GM23338 (cell line): ENCODE results near the gene OR10D3. TPM values are rescaled to one million over a fixed set of nuclear protein-coding genes. Genes with fewer than 3 reads are reported as not detected.

Source experiments
- ATAC-seq: fragments of 200-7000 bp; cut with Tn5 transposase; 3 replicates; pipeline ENCODE4 v1.9.1; 2020
- DNase-seq: peaks from one replicate; pipeline ENCODE4 v3.0.0-alpha.2; 2015; ENCODE audit warnings: low spot score
- H2AFZ ChIP-seq: fragments of 200-600 bp; sonication (generic); 2 replicates; pipeline ENCODE4 v1.8.0; 2016; ENCODE audit warnings: antibody characterized with exemption, mild to moderate bottlenecking, moderate library complexity
- H3F3A ChIP-seq: fragments of 200-600 bp; sonication (generic); replicated peaks from 2 replicates; pipeline ENCODE4 v1.8.0; 2017; ENCODE audit warnings: antibody characterized with exemption, mixed run types, low read depth
- H3K27ac ChIP-seq: fragments of 200-600 bp; sonication (generic); 2 replicates; pipeline ENCODE4 v1.6.1; 2016; ENCODE audit warnings: low read depth
- H3K27me3 ChIP-seq: fragments of 200-600 bp; sonication (generic); 2 replicates; pipeline ENCODE4 v1.8.0; 2016; ENCODE audit warnings: mild to moderate bottlenecking, mixed run types, moderate library complexity; ENCODE audit not compliant: insufficient read depth
- H3K36me3 ChIP-seq: fragments of 200-600 bp; sonication (generic); 2 replicates; pipeline ENCODE4 v1.8.0; 2016; ENCODE audit warnings: mild to moderate bottlenecking; ENCODE audit not compliant: insufficient read depth
- H3K4me1 ChIP-seq: fragments of 200-600 bp; sonication (generic); 2 replicates; pipeline ENCODE4 v1.8.0; 2016; ENCODE audit warnings: mild to moderate bottlenecking, moderate library complexity; ENCODE audit not compliant: insufficient read depth
- H3K4me2 ChIP-seq: fragments of 200-600 bp; sonication (generic); 2 replicates; pipeline ENCODE4 v1.7.1; 2017; ENCODE audit warnings: mixed run types
- H3K4me3 ChIP-seq: fragments of 200-600 bp; sonication (generic); 2 replicates; pipeline ENCODE4 v1.6.1; 2016; ENCODE audit warnings: mixed run types
- H3K79me2 ChIP-seq: fragments of 200-600 bp; sonication (generic); replicated peaks from 2 replicates; pipeline ENCODE4 v1.8.0; 2017; ENCODE audit warnings: mild to moderate bottlenecking; ENCODE audit not compliant: insufficient read depth
- H3K9me2 ChIP-seq: fragments of 200-600 bp; sonication (generic); 2 replicates; pipeline ENCODE4 v1.8.0; 2017; ENCODE audit not compliant: insufficient read depth
- H4K20me1 ChIP-seq: fragments of 200-600 bp; sonication (generic); replicated peaks from 2 replicates; pipeline ENCODE4 v1.8.0; 2017; ENCODE audit warnings: mild to moderate bottlenecking; ENCODE audit not compliant: insufficient read depth
- H3K27ac Mint-ChIP-seq: 2 replicates; pipeline ENCODE4 v1.8.0; 2020; ENCODE audit warnings: inconsistent platforms, mild to moderate bottlenecking, moderate library complexity, mixed read lengths
- H3K27me3 Mint-ChIP-seq: 3 replicates; pipeline ENCODE4 v1.8.0; 2022; ENCODE audit warnings: low read depth, mild to moderate bottlenecking, moderate library complexity, mixed read lengths, inconsistent platforms; ENCODE audit not compliant: insufficient read depth, poor library complexity
- H3K36me3 Mint-ChIP-seq: 3 replicates; pipeline ENCODE4 v1.8.0; 2021; ENCODE audit warnings: low read depth, mild to moderate bottlenecking, inconsistent platforms, moderate library complexity, mixed read lengths
- H3K4me1 Mint-ChIP-seq: 3 replicates; pipeline ENCODE4 v1.8.0; 2020; ENCODE audit warnings: mild to moderate bottlenecking, inconsistent platforms, mixed read lengths
- H3K4me3 Mint-ChIP-seq: 3 replicates; pipeline ENCODE4 v1.8.0; 2021; ENCODE audit warnings: moderate library complexity, mild to moderate bottlenecking, inconsistent platforms, mixed read lengths
- H3K9me3 Mint-ChIP-seq: 3 replicates; pipeline ENCODE4 v1.8.0; 2020; ENCODE audit warnings: moderate library complexity, mild to moderate bottlenecking, inconsistent platforms, mixed read lengths
- CREB1 ChIP-seq: fragments of 250-450 bp; sonication (Bioruptor Pico); IDR thresholded peaks from 2 replicates; pipeline ENCODE4 v1.5.0; 2020; ENCODE audit warnings: low read depth, mild to moderate bottlenecking, moderate library complexity
- ETS1 ChIP-seq: IDR thresholded peaks from 2 replicates; pipeline ENCODE4 v1.6.1; 2016; ENCODE audit warnings: antibody characterized with exemption
- EZH2 ChIP-seq: fragments of 200-600 bp; sonication (generic); IDR thresholded peaks from one replicate; pipeline ENCODE4 v1.8.0; 2017; ENCODE audit warnings: antibody characterized with exemption, mild to moderate bottlenecking, low read depth; ENCODE audit not compliant: unreplicated experiment
- EZH2phosphoT487 ChIP-seq: fragments of 200-600 bp; sonication (generic); IDR thresholded peaks from one replicate; pipeline ENCODE4 v1.8.1; 2018; ENCODE audit warnings: antibody characterized with exemption; ENCODE audit not compliant: unreplicated experiment
- JUNB ChIP-seq: IDR thresholded peaks from one replicate; pipeline ENCODE4 v1.6.1; 2016; ENCODE audit warnings: antibody characterized with exemption; ENCODE audit not compliant: unreplicated experiment
- NANOG ChIP-seq: IDR thresholded peaks from 2 replicates; pipeline ENCODE4 v1.6.1; 2016; ENCODE audit warnings: antibody characterized with exemption, borderline replicate concordance
- POLR2AphosphoS5 ChIP-seq: IDR thresholded peaks from 2 replicates; pipeline ENCODE4 v1.6.1; 2016; ENCODE audit warnings: antibody characterized with exemption, low read depth
- REST ChIP-seq: IDR thresholded peaks from one replicate; pipeline ENCODE4 v1.6.1; 2018; ENCODE audit warnings: antibody characterized with exemption; ENCODE audit not compliant: unreplicated experiment
- STAT1 ChIP-seq: IDR thresholded peaks from one replicate; pipeline ENCODE4 v1.6.1; 2016; ENCODE audit warnings: antibody characterized with exemption; ENCODE audit not compliant: unreplicated experiment
- ZNF114 ChIP-seq: fragments of 250-450 bp; sonication (Bioruptor Pico); IDR thresholded peaks from 2 replicates; pipeline ENCODE4 v1.5.0; 2020; ENCODE audit warnings: mild to moderate bottlenecking, moderate library complexity
- ZNF331 ChIP-seq: fragments of 250-450 bp; sonication (Bioruptor Pico); IDR thresholded peaks from 2 replicates; pipeline ENCODE4 v1.5.0; 2020; ENCODE audit warnings: low read depth, mild to moderate bottlenecking, moderate library complexity
- polyA plus RNA-seq: library from polyadenylated mRNA; unstranded; fragments of >200 nt; fragmentation: Nextera tagmentation; extraction: Ambion mirVana; gene quantifications from 2 replicates; pipeline ENCODE4 v1.2.1, GENCODE V29; 2016
- total RNA-seq: library from RNA; depleted of rRNA; stranded (reverse); fragments of >200 nt; shearing (Covaris generic); gene quantifications from 2 replicates; pipeline ENCODE4 v1.2.3, GENCODE V29; 2014
- TF ChIP-seq, protein P1 (sequence below): fragments of 250-450 bp; sonication (Bioruptor Pico); IDR thresholded peaks from 2 replicates; pipeline ENCODE4 v1.5.0; 2020; ENCODE audit warnings: mild to moderate bottlenecking, moderate library complexity
- TF ChIP-seq, protein P2 (sequence below), 2 experiments: fragments of 200-600 bp in 1 of 2; sonication (generic) in 1 of 2; conservative IDR thresholded peaks; 2 replicates each; pipeline versions ENCODE4 v1.5.1 to v1.6.1; 2016 to 2017; ENCODE audit warnings: antibody characterized with exemption in 2 of 2, low read depth in 2 of 2, mild to moderate bottlenecking in 2 of 2, moderate library complexity in 1 of 2

Gene OR10D3
- total and polyA plus RNA-seq, 2 experiments from 2014 or later, result not detected

GRCh38 chr11:124168796-124169195 is 14.3 kb upstream of the OR10D3 start:
- Histone ChIP-seq H3K9me2 (no peaks in the 10 kb centered on the region), H3K4me1 (no peaks in the 10 kb centered on the region), H3K27me3 (peaks cover 91% of the 10 kb centered on the region), H2AFZ (no peak overlapping the region), H4K20me1 (peaks cover 6% of the 10 kb centered on the region), H3K4me2 (no peak overlapping the region), H3K36me3 (no peaks in the 10 kb centered on the region), H3K27ac (no peak overlapping the region), H3K79me2 (no peaks in the 10 kb centered on the region), H3F3A (no peaks in the 10 kb centered on the region), H3K4me3 (no peak overlapping the region)
- peaks cover 59% of the 10 kb centered on the region for H3K27me3 Mint-ChIP-seq
- peaks cover 12% of the 10 kb centered on the region; the same call in 2 of the 3 replicates for H3K4me1 Mint-ChIP-seq
- TF ChIP-seq, protein P1, sequence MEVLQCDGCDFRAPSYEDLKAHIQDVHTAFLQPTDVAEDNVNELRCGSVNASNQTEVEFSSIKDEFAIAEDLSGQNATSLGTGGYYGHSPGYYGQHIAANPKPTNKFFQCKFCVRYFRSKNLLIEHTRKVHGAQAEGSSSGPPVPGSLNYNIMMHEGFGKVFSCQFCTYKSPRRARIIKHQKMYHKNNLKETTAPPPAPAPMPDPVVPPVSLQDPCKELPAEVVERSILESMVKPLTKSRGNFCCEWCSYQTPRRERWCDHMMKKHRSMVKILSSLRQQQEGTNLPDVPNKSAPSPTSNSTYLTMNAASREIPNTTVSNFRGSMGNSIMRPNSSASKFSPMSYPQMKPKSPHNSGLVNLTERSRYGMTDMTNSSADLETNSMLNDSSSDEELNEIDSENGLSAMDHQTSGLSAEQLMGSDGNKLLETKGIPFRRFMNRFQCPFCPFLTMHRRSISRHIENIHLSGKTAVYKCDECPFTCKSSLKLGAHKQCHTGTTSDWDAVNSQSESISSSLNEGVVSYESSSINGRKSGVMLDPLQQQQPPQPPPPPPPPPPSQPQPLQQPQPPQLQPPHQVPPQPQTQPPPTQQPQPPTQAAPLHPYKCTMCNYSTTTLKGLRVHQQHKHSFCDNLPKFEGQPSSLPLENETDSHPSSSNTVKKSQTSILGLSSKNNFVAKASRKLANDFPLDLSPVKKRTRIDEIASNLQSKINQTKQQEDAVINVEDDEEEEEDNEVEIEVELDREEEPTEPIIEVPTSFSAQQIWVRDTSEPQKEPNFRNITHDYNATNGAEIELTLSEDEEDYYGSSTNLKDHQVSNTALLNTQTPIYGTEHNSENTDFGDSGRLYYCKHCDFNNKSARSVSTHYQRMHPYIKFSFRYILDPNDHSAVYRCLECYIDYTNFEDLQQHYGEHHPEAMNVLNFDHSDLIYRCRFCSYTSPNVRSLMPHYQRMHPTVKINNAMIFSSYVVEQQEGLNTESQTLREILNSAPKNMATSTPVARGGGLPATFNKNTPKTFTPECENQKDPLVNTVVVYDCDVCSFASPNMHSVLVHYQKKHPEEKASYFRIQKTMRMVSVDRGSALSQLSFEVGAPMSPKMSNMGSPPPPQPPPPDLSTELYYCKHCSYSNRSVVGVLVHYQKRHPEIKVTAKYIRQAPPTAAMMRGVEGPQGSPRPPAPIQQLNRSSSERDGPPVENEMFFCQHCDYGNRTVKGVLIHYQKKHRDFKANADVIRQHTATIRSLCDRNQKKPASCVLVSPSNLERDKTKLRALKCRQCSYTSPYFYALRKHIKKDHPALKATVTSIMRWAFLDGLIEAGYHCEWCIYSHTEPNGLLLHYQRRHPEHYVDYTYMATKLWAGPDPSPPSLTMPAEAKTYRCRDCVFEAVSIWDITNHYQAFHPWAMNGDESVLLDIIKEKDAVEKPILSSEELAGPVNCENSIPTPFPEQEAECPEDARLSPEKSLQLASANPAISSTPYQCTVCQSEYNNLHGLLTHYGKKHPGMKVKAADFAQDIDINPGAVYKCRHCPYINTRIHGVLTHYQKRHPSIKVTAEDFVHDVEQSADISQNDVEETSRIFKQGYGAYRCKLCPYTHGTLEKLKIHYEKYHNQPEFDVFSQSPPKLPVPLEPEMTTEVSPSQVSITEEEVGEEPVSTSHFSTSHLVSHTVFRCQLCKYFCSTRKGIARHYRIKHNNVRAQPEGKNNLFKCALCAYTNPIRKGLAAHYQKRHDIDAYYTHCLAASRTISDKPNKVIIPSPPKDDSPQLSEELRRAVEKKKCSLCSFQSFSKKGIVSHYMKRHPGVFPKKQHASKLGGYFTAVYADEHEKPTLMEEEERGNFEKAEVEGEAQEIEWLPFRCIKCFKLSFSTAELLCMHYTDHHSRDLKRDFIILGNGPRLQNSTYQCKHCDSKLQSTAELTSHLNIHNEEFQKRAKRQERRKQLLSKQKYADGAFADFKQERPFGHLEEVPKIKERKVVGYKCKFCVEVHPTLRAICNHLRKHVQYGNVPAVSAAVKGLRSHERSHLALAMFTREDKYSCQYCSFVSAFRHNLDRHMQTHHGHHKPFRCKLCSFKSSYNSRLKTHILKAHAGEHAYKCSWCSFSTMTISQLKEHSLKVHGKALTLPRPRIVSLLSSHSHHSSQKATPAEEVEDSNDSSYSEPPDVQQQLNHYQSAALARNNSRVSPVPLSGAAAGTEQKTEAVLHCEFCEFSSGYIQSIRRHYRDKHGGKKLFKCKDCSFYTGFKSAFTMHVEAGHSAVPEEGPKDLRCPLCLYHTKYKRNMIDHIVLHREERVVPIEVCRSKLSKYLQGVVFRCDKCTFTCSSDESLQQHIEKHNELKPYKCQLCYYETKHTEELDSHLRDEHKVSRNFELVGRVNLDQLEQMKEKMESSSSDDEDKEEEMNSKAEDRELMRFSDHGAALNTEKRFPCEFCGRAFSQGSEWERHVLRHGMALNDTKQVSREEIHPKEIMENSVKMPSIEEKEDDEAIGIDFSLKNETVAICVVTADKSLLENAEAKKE (CRISPR knock-in tag), result no peak
- TF ChIP-seq, protein P2, sequence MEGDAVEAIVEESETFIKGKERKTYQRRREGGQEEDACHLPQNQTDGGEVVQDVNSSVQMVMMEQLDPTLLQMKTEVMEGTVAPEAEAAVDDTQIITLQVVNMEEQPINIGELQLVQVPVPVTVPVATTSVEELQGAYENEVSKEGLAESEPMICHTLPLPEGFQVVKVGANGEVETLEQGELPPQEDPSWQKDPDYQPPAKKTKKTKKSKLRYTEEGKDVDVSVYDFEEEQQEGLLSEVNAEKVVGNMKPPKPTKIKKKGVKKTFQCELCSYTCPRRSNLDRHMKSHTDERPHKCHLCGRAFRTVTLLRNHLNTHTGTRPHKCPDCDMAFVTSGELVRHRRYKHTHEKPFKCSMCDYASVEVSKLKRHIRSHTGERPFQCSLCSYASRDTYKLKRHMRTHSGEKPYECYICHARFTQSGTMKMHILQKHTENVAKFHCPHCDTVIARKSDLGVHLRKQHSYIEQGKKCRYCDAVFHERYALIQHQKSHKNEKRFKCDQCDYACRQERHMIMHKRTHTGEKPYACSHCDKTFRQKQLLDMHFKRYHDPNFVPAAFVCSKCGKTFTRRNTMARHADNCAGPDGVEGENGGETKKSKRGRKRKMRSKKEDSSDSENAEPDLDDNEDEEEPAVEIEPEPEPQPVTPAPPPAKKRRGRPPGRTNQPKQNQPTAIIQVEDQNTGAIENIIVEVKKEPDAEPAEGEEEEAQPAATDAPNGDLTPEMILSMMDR (conservative IDR thresholded peaks at IDR 0.05; ENCODE audit: low read depth in 2 of 2), result no peak
- no peak for TF ChIP-seq REST
- TF ChIP-seq POLR2AphosphoS5, result no peak
- TF ChIP-seq JUNB, result no peak
- no peak for TF ChIP-seq EZH2phosphoT487
- no peak for TF ChIP-seq STAT1
- TF ChIP-seq ZNF331 (CRISPR knock-in tag), result no peak
- no peak for TF ChIP-seq ETS1
- no peak for TF ChIP-seq NANOG
- TF ChIP-seq EZH2, result no peak
- TF ChIP-seq CREB1 (CRISPR knock-in tag), result no peak
- no peak for TF ChIP-seq ZNF114
- H3K4me3 Mint-ChIP-seq, result no peak overlapping the region
- H3K9me3 Mint-ChIP-seq, result peaks cover 6% of the 10 kb centered on the region
- ATAC-seq, result no peak
- no peak for DNase-seq
- no peak overlapping the region for H3K27ac Mint-ChIP-seq
- H3K36me3 Mint-ChIP-seq, result peaks cover 6% of the 10 kb centered on the region; the same call in 1 of the 3 replicates
